ENCODE data around the gene STAM. TPM values are rescaled to one million over a fixed set of nuclear protein-coding genes. Genes with fewer than 3 reads are reported as not detected.
A peak's percentile ranks its signal among the peaks of the same experiment; 100 is the strongest.

The STAM gene
- total RNA-seq, 1 donor from 2014 or later: 20.4 TPM

DNA sequence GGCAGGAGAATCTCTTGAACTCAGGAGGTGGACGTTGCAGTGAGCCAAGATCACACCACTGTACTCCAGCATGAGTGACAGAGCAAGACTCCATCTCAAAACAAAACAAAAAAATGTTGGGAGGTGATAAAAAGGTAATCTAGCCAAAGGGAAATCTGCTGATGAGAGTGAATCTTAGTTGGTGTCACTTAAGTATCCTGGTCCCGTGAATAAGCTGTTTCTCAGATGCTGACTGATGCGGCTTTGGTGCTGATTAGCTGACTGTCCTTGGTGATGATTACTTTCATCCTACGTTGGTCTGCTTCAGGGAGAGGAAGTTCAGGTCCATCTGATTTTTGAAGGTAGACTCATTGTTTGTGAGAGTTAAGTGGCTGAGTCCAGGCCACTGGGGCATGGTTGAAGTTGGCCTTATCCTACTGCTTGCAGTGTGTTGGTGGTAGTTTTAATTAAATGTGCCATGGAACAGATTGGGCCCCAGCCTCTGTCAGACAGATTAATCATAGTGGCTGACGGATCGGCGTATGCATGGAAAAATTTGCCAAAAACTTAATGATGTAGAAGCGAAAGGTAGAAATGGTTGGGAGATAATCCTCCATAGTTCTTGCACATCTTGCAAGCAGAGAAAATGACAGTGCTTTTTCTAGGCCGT lies 90.6 kb downstream of the STAM start:
- Histone ChIP-seq H3K9ac (ENCODE audit: low read depth in 1 of 3, low read length in 3 of 3) (no peak overlapping the region), H3K9me3 (ENCODE audit: control insufficient read depth in 3 of 3, low read length in 3 of 3) (no peaks in the 10 kb centered on the region), H3K27me3 (ENCODE audit: control insufficient read depth in 3 of 3, insufficient read depth in 3 of 3, low read length in 3 of 3) (no peaks in the 10 kb centered on the region), H3K36me3 (ENCODE audit: control insufficient read depth in 3 of 3, insufficient read depth in 3 of 3, low read length in 3 of 3) (no peaks in the 10 kb centered on the region), H3K27ac (ENCODE audit: low read depth, low read length) (no peak overlapping the region), H3K4me3 (ENCODE audit: low read length in 3 of 3) (no peak overlapping the region), H3K4me1 (ENCODE audit: control insufficient read depth in 3 of 3, insufficient read depth in 3 of 3, low read length in 3 of 3) (peaks cover 18 to 31% (median 26%) of the 10 kb centered on the region in 3 donors)

DNA sequence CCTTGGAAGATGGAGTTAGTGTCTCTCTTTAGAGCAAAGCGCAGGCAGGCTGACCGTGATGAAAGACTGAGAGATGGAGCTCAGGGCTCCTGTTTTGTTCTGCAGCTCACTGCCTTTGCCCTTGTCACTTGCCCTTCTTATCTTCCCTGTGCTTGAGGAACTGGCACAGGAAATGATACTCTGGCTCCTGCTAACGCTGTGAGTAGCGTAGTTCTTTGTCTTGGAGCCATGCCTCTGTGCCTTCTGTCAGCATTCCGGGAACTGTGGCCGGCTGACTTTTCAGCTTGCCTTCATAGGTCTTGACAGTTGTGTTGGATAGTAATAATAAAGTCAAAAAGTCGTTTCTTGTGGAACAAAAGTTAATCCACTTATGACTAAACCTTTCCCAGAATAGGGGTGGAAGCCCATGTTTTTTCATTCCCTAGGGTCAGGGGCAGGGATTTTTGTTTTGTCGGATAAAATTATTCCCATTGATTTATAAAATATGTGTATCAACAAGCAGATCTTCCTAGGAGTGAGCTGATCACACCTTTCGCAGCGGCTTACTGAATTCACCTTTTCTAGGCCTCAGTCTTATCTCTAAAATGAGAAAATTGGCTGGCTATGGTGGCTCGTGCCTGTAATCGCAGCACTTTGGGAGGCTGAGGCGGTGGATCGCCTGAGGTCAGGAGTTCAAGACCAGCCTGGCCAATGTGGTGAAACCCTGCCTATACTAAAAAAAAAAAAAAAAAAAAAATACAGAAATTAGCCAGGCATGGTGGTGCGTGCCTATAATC lies 91.4 kb downstream of the STAM start:
- Histone ChIP-seq H3K9me3 (ENCODE audit: control insufficient read depth in 3 of 3, low read length in 3 of 3) (no peaks in the 10 kb centered on the region), H3K9ac (ENCODE audit: low read depth in 1 of 3, low read length in 3 of 3) (peak overlapping the region in 1 of 3 donors; percentile 14), H3K4me1 (ENCODE audit: control insufficient read depth in 3 of 3, insufficient read depth in 3 of 3, low read length in 3 of 3) (peaks cover 18 to 31% (median 23%) of the 10 kb centered on the region in 3 donors), H3K36me3 (ENCODE audit: control insufficient read depth in 3 of 3, insufficient read depth in 3 of 3, low read length in 3 of 3) (no peaks in the 10 kb centered on the region), H3K27me3 (ENCODE audit: control insufficient read depth in 3 of 3, insufficient read depth in 3 of 3, low read length in 3 of 3) (no peaks in the 10 kb centered on the region), H3K27ac (ENCODE audit: low read depth, low read length) (peak overlapping the region; percentile 10), H3K4me3 (ENCODE audit: low read length in 3 of 3) (no peak overlapping the region)

DNA sequence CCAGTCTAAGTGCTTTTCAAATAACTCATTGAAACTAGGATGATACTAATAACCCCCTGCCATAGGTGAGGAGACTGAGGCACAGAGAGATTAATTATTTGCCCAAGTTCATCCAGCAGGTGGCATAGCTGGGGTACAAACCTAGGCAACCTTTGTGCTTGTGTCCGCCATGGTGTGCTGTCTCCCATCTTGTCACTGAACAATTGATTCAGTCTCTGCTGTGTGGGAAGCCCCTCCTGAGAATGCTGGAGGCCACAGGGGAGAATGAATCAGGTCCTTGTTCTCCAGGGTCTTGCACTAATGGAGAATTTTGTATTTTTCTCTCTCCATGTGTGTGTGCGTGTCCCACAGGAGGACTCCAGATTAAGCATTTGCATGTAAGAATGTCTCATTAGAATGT lies 92.3 kb downstream of the STAM start:
- Histone ChIP-seq H3K9me3 (ENCODE audit: control insufficient read depth in 3 of 3, low read length in 3 of 3) (no peaks in the 10 kb centered on the region), H3K4me1 (ENCODE audit: control insufficient read depth in 3 of 3, insufficient read depth in 3 of 3, low read length in 3 of 3) (peaks cover 12 to 23% (median 22%) of the 10 kb centered on the region in 3 donors), H3K9ac (ENCODE audit: low read depth in 1 of 3, low read length in 3 of 3) (no peak overlapping the region), H3K27me3 (ENCODE audit: control insufficient read depth in 3 of 3, insufficient read depth in 3 of 3, low read length in 3 of 3) (no peaks in the 10 kb centered on the region), H3K4me3 (ENCODE audit: low read length in 3 of 3) (no peak overlapping the region), H3K27ac (ENCODE audit: low read depth, low read length) (no peak overlapping the region), H3K36me3 (ENCODE audit: control insufficient read depth in 3 of 3, insufficient read depth in 3 of 3, low read length in 3 of 3) (no peaks in the 10 kb centered on the region)

DNA sequence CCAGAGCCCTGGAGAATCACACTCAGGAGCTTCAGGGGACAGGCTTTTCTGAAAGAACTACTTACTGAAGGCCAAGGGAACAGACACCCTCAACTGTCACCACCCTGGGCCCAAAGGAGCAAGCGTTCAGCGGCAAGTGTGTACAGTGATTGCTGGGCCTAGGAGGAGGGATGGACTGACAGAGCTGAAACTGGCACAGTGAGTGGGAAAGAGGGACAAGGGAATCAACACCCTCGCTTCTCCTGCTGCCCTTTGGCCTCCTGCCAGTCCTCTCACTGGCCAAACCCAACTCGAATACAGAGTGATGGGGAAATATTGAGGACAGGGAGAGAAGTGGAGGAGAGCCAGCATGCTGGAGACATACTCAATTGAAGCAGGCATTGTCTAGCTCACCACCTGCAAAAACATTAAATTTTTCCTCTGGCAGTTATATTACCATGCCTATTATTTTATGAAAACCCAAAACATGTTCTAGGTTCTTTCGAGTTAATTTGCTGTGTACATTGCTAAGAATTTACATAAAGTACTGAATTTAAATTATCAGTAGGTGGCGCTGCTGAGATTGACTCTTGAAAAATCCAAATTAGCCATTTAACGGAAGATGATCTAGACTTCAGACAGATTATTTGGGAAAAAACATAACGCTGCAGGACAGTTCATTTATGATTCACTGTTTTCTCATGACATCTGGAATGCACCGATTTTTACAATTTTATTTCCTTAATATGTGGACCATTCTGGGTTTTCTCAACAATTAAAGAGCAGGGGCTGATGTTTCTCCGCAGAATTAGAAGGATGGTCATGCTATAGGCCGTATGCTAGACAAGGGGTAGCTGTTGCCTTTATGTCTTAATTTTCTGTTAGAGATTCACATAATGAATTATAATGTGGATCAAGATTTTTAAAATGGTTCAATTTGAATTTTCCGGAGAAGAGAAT lies 93.3 kb downstream of the STAM start:
- H3K27me3 ChIP-seq (ENCODE audit: control insufficient read depth in 3 of 3, insufficient read depth in 3 of 3, low read length in 3 of 3): no peaks in the 10 kb centered on the region
- no peaks in the 10 kb centered on the region for H3K36me3 ChIP-seq (ENCODE audit: control insufficient read depth in 3 of 3, insufficient read depth in 3 of 3, low read length in 3 of 3)
- no peak overlapping the region for H3K4me3 ChIP-seq (ENCODE audit: low read length in 3 of 3)
- peaks cover 12 to 23% (median 18%) of the 10 kb centered on the region in 3 donors for H3K4me1 ChIP-seq (ENCODE audit: control insufficient read depth in 3 of 3, insufficient read depth in 3 of 3, low read length in 3 of 3)
- H3K9me3 ChIP-seq (ENCODE audit: control insufficient read depth in 3 of 3, low read length in 3 of 3): no peaks in the 10 kb centered on the region
- no peak overlapping the region for H3K9ac ChIP-seq (ENCODE audit: low read depth in 1 of 3, low read length in 3 of 3)
- no peak overlapping the region for H3K27ac ChIP-seq (ENCODE audit: low read depth, low read length)

DNA sequence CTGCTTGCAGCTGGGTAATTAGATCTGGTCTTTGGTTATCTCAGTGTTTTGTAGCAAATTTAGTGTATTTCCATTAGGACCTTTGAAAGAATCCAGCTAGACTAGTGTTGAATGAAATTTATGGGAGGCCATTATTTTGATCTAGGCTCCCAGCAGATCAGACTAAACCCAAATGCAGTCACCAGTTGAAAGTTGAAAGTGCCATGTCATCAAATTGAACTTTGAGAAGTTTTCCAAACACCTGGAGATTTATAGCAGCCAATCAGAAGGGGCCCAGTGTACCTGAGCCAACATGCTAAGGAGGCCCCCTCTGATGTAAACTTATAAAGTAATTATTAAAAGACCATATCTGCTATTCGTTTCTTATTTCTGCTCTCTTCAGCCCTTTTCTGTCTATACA lies 96.7 kb downstream of the STAM start:
- H3K4me1 ChIP-seq (ENCODE audit: control insufficient read depth in 3 of 3, insufficient read depth in 3 of 3, low read length in 3 of 3): peaks cover 7 to 19% (median 12%) of the 10 kb centered on the region in 3 donors
- no peak overlapping the region for H3K27ac ChIP-seq (ENCODE audit: low read depth, low read length)
- no peaks in the 10 kb centered on the region for H3K27me3 ChIP-seq (ENCODE audit: control insufficient read depth in 3 of 3, insufficient read depth in 3 of 3, low read length in 3 of 3)
- H3K9me3 ChIP-seq (ENCODE audit: control insufficient read depth in 3 of 3, low read length in 3 of 3): no peaks in the 10 kb centered on the region
- H3K36me3 ChIP-seq (ENCODE audit: control insufficient read depth in 3 of 3, insufficient read depth in 3 of 3, low read length in 3 of 3): no peaks in the 10 kb centered on the region
- no peak overlapping the region for H3K9ac ChIP-seq (ENCODE audit: low read depth in 1 of 3, low read length in 3 of 3)
- no peak overlapping the region for H3K4me3 ChIP-seq (ENCODE audit: low read length in 3 of 3)

DNA sequence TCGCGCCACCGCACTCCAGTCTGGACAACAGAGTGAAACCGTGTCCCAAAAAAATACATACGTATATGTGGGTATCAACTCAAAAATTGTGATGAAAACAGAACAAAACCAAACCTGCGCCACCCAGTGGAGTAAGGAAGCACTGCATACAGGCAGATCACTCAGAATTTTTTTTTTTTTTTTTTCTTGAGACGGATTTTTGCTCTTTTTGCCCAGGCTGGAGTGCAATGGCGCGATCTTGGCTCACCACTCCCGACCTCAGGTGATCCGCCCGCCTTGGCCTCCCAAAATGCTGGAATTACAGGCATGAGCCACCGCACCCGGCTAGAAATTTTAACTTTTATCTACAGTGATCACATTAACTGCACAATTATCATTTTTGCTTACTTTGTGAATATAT lies 99.0 kb downstream of the STAM start:
- Histone ChIP-seq H3K27ac (ENCODE audit: low read depth, low read length) (no peak overlapping the region), H3K9me3 (ENCODE audit: control insufficient read depth in 3 of 3, low read length in 3 of 3) (no peaks in the 10 kb centered on the region), H3K27me3 (ENCODE audit: control insufficient read depth in 3 of 3, insufficient read depth in 3 of 3, low read length in 3 of 3) (no peaks in the 10 kb centered on the region), H3K9ac (ENCODE audit: low read depth in 1 of 3, low read length in 3 of 3) (no peak overlapping the region), H3K4me3 (ENCODE audit: low read length in 3 of 3) (no peak overlapping the region), H3K4me1 (ENCODE audit: control insufficient read depth in 3 of 3, insufficient read depth in 3 of 3, low read length in 3 of 3) (peaks cover 5 to 13% (median 8%) of the 10 kb centered on the region in 3 donors), H3K36me3 (ENCODE audit: control insufficient read depth in 3 of 3, insufficient read depth in 3 of 3, low read length in 3 of 3) (no peaks in the 10 kb centered on the region)

GRCh38 chr10:17743437-17743836 lies 99.5 kb downstream of the STAM start:
- Histone ChIP-seq H3K9me3 (ENCODE audit: control insufficient read depth in 3 of 3, low read length in 3 of 3) (no peaks in the 10 kb centered on the region), H3K27ac (ENCODE audit: low read depth, low read length) (no peak overlapping the region), H3K27me3 (ENCODE audit: control insufficient read depth in 3 of 3, insufficient read depth in 3 of 3, low read length in 3 of 3) (no peaks in the 10 kb centered on the region), H3K4me1 (ENCODE audit: control insufficient read depth in 3 of 3, insufficient read depth in 3 of 3, low read length in 3 of 3) (peaks cover 5 to 9% (median 9%) of the 10 kb centered on the region in 3 donors), H3K36me3 (ENCODE audit: control insufficient read depth in 3 of 3, insufficient read depth in 3 of 3, low read length in 3 of 3) (no peaks in the 10 kb centered on the region), H3K9ac (ENCODE audit: low read depth in 1 of 3, low read length in 3 of 3) (no peak overlapping the region), H3K4me3 (ENCODE audit: low read length in 3 of 3) (no peak overlapping the region)

- Histone ChIP-seq H3K9ac (ENCODE audit: low read depth in 1 of 3, low read length in 3 of 3) (peak overlapping the region in 2 of 3 donors; percentile 2 to 19), H3K4me3 (ENCODE audit: low read length in 3 of 3) (peak overlapping the region in 1 of 3 donors; percentile 34), H3K4me1 (ENCODE audit: control insufficient read depth in 3 of 3, insufficient read depth in 3 of 3, low read length in 3 of 3) (peaks cover 5 to 9% (median 9%) of the 10 kb centered on the region in 3 donors), H3K9me3 (ENCODE audit: control insufficient read depth in 3 of 3, low read length in 3 of 3) (no peaks in the 10 kb centered on the region), H3K27me3 (ENCODE audit: control insufficient read depth in 3 of 3, insufficient read depth in 3 of 3, low read length in 3 of 3) (no peaks in the 10 kb centered on the region), H3K27ac (ENCODE audit: low read depth, low read length) (peak overlapping the region; percentile 19), H3K36me3 (ENCODE audit: control insufficient read depth in 3 of 3, insufficient read depth in 3 of 3, low read length in 3 of 3) (no peaks in the 10 kb centered on the region)
Observed at GRCh38 chr10:17744341-17744861, 100.5 kb downstream of the STAM start.

- Histone ChIP-seq H3K4me1 (ENCODE audit: control insufficient read depth in 3 of 3, insufficient read depth in 3 of 3, low read length in 3 of 3) (peaks cover 5 to 9% (median 9%) of the 10 kb centered on the region in 3 donors), H3K27me3 (ENCODE audit: control insufficient read depth in 3 of 3, insufficient read depth in 3 of 3, low read length in 3 of 3) (no peaks in the 10 kb centered on the region), H3K36me3 (ENCODE audit: control insufficient read depth in 3 of 3, insufficient read depth in 3 of 3, low read length in 3 of 3) (no peaks in the 10 kb centered on the region), H3K27ac (ENCODE audit: low read depth, low read length) (no peak overlapping the region), H3K9me3 (ENCODE audit: control insufficient read depth in 3 of 3, low read length in 3 of 3) (no peaks in the 10 kb centered on the region), H3K4me3 (ENCODE audit: low read length in 3 of 3) (no peak overlapping the region), H3K9ac (ENCODE audit: low read depth in 1 of 3, low read length in 3 of 3) (no peak overlapping the region)
Observed at GRCh38 chr10:17747883-17748550, 104.1 kb downstream of the STAM start.
